OCI-LY7 (cell line): ENCODE data around the gene STAG1.

Experiments
- EZH2phosphoT487 ChIP-seq: fragments of 200-600 bp; sonication (generic); IDR thresholded peaks from 2 replicates; pipeline ENCODE4 v1.6.1; 2018; ENCODE audit warnings: low read depth, borderline replicate concordance, mild to moderate bottlenecking, mixed run types, antibody characterized with exemption, low read length, moderate library complexity, mixed read lengths
- TF ChIP-seq, protein P1 (sequence below): fragments of 200-600 bp; sonication (generic); conservative IDR thresholded peaks from 2 replicates; pipeline ENCODE4 v1.5.1; 2014; ENCODE audit warnings: mild to moderate bottlenecking, antibody characterized with exemption, low read length, moderate library complexity, mixed read lengths

DNA sequence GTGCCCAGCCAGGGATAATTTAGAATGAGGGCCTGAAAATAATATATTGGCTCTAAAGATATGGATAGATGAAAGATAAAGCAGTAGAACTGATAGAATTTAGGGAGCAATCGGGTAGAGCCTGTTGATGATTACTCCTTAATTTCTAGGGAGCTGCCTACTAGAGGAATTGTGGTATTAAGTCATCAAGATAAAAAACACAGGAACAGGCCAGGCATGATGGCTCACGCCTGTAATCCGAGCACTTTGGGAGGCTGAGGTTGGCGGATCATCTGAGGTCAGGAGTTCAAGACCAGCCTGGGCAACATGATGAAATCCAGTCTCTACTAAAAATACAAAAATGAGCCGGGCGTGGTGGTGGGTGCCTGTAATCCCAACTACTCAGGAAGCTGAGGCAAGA, 371.6 kb downstream of the STAG1 start:
- TF ChIP-seq, protein P1, sequence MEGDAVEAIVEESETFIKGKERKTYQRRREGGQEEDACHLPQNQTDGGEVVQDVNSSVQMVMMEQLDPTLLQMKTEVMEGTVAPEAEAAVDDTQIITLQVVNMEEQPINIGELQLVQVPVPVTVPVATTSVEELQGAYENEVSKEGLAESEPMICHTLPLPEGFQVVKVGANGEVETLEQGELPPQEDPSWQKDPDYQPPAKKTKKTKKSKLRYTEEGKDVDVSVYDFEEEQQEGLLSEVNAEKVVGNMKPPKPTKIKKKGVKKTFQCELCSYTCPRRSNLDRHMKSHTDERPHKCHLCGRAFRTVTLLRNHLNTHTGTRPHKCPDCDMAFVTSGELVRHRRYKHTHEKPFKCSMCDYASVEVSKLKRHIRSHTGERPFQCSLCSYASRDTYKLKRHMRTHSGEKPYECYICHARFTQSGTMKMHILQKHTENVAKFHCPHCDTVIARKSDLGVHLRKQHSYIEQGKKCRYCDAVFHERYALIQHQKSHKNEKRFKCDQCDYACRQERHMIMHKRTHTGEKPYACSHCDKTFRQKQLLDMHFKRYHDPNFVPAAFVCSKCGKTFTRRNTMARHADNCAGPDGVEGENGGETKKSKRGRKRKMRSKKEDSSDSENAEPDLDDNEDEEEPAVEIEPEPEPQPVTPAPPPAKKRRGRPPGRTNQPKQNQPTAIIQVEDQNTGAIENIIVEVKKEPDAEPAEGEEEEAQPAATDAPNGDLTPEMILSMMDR, result no peak
- no peak for TF ChIP-seq EZH2phosphoT487
